Measurements from ENCODE around the gene CSF2RB. TPM values are rescaled to one million over a fixed set of nuclear protein-coding genes. Genes with fewer than 3 reads are reported as not detected.

The CSF2RB gene
- total RNA-seq, 4 donors from 2014 or later = 3.9 to 13.6 (median 4.7) TPM

DNA sequence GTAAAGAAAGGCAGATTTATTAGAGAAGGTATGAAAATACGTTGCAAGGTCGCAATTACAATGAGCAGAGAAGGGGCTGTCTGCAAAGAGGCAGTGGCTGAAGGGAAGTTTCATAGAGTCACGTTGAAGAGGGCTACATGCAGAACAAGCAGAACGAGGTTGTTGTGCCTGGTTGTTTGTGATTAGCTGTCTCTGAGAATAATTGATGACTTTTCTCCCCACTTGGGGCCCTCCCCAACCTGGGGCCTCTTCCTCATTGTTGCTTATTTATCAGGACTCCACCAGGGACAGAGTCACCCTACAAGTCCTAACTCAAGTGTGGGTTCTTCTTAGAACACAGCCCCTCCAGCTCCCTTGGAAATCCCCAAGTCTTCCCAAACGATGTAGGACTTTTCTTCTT, 29.1 kb downstream of the CSF2RB start:
- DNase-seq (ENCODE audit: low spot score in 2 of 2) = no peak
- no peak overlapping the region for H3K27ac ChIP-seq
- TF ChIP-seq POLR2AphosphoS5 (IDR thresholded peaks at IDR 0.05) = no peak
- TF ChIP-seq, protein P1, sequence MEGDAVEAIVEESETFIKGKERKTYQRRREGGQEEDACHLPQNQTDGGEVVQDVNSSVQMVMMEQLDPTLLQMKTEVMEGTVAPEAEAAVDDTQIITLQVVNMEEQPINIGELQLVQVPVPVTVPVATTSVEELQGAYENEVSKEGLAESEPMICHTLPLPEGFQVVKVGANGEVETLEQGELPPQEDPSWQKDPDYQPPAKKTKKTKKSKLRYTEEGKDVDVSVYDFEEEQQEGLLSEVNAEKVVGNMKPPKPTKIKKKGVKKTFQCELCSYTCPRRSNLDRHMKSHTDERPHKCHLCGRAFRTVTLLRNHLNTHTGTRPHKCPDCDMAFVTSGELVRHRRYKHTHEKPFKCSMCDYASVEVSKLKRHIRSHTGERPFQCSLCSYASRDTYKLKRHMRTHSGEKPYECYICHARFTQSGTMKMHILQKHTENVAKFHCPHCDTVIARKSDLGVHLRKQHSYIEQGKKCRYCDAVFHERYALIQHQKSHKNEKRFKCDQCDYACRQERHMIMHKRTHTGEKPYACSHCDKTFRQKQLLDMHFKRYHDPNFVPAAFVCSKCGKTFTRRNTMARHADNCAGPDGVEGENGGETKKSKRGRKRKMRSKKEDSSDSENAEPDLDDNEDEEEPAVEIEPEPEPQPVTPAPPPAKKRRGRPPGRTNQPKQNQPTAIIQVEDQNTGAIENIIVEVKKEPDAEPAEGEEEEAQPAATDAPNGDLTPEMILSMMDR (IDR thresholded peaks at IDR 0.05) = no peak
- no peak for TF ChIP-seq EP300 (IDR thresholded peaks at IDR 0.05)
- TF ChIP-seq POLR2A (IDR thresholded peaks at IDR 0.05) = no peak
- 59% methylated on average over 5 of the region's 5 CpGs for WGBS
- H3K9me3 ChIP-seq = no peaks in the 10 kb centered on the region
- H3K36me3 ChIP-seq = no peaks in the 10 kb centered on the region
- H3K4me3 ChIP-seq = no peak overlapping the region
- no peaks in the 10 kb centered on the region for H3K4me1 ChIP-seq
- H3K27me3 ChIP-seq = peaks cover 10% of the 10 kb centered on the region

DNA sequence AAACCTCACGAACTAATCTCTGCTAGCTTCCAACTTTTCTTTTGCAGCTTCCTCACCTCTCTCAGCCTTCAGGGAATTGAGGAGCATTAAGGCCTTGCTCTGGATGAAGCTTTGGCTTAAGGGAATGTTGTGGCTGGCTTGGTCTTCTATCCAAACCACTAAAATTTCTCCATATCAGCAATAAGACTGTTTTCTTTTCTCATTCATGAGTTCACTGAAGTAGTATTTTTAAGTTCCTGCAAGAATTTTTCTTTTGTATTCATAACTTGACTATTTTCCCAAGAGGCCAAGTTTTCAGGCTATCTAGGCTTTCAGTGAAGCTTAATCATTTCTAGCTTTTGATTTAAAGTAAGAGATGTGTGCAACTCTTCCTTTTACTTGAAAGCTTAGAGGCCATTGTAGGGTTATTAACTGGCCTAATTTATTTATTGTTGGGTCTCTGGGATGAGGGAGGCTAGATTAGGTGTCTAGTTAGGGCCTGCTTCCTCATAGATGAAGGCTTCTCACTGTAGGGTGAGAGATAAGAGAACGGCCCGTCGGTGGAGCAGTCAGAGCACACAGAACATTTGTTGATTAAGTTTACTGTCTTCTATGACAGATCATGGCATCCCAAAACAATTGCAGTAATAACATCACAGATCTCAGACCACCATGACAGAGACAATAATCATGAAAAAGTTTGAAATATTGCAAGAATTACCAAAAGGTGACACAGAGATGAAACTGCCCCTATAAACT, 33.2 kb downstream of the CSF2RB start:
- H3K36me3 ChIP-seq = no peaks in the 10 kb centered on the region
- H3K27ac ChIP-seq = no peak overlapping the region
- H3K9me3 ChIP-seq = no peaks in the 10 kb centered on the region
- peaks cover 10% of the 10 kb centered on the region for H3K27me3 ChIP-seq
- DNase-seq (ENCODE audit: low spot score in 2 of 2) = no peak
- no peak overlapping the region for H3K4me3 ChIP-seq
- WGBS = 45% methylated on average over 4 of the region's 4 CpGs
- TF ChIP-seq POLR2AphosphoS5 (IDR thresholded peaks at IDR 0.05) (no peak), EP300 (IDR thresholded peaks at IDR 0.05) (no peak), POLR2A (IDR thresholded peaks at IDR 0.05) (no peak)
- TF ChIP-seq, protein P1 (IDR thresholded peaks at IDR 0.05) = no peak
- no peaks in the 10 kb centered on the region for H3K4me1 ChIP-seq

DNA sequence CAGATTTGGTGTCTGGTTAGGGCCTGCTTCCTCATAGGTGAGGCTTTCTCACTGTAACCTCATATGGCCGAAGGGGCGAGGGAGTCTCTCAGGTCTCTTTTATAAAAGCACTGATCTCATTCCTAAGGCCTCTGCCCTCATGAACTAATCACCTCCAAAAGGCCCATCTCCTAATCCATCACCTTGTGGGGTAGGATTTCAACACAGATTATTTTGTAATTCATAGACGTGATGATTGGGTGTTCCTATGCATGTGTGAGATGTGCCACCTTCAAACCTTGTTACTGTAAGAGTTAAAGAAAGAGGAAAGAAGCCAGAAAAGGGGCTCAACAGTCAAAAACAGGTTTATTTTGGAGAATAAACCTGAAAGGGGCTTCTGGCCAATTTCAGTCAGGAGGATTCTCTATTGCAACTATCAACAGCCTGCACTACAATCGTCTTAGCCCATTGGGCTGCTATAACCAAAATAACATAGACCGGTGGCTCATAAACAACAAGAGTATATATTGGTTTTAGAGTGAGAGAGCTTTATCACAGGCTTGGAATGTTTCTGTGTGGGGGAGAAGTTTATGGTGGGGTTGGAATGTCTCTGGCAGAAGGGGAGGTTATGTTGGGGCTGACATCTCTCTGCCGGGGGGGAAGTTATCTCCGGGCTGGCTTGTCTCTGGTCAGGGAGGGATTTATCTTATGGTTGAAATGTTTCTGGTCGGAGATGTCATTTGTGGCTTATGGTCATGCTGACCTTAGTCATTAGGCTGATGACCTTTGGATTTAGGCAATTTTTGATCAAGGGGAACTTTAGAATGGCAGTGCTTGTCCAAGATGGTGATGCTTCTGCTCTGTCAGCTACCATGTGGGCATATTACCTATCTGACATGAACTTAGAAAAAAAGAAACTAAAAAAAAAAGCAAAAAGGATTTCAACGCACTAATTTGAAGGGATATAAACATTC, 35.1 kb downstream of the CSF2RB start:
- 78% methylated on average over 9 of the region's 9 CpGs for WGBS
- no peak for DNase-seq (ENCODE audit: low spot score in 2 of 2)
- TF ChIP-seq, protein P1 (IDR thresholded peaks at IDR 0.05) = no peak
- TF ChIP-seq POLR2AphosphoS5 (IDR thresholded peaks at IDR 0.05) (no peak), POLR2A (IDR thresholded peaks at IDR 0.05) (no peak), EP300 (IDR thresholded peaks at IDR 0.05) (no peak)

DNA sequence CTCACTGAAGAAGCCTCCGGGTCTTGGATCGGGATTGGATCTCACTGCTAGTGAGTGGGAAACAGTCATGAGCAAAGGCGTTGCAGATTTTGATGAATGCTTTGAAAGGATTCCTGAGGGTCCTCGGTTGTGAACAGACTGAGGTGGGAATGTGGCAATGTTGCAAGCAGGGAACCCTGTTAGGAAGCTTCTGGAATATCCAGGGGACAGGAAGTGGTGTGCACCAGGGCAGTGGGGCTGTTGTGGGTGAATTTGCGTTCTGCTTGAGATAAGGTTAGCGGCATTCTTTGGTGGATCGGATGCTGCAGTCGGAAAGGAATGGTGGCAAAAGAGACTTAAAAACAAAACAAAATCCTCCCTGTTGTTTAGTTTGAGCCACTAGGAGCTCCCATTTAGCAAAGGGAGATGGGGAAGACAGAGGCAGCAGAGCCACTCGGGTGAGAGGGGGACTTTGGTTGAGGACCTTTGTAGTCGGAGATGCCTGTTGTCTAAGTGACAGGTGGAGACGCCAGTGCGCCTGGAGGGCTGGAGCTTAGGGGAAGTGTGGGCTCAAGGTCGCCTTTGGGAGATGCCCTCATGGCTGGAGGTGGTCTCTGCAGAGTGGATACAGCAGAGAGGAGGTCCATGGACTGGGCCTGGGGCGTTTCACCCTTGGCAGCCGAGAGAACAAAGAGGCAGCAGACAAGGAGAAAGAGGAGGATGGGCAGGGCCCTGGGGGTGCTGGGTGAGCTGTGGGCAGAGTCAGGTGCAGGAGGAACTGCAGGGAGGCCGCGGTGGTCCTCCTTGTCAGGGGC, 37.6 kb downstream of the CSF2RB start:
- no peak for DNase-seq (ENCODE audit: low spot score in 2 of 2)
- Histone ChIP-seq H3K36me3 (no peaks in the 10 kb centered on the region), H3K27me3 (peaks cover 4% of the 10 kb centered on the region), H3K27ac (no peak overlapping the region), H3K4me3 (no peak overlapping the region), H3K4me1 (no peaks in the 10 kb centered on the region), H3K9me3 (no peaks in the 10 kb centered on the region)
- TF ChIP-seq POLR2A (IDR thresholded peaks at IDR 0.05) (no peak), POLR2AphosphoS5 (IDR thresholded peaks at IDR 0.05) (no peak), EP300 (IDR thresholded peaks at IDR 0.05) (no peak)
- TF ChIP-seq, protein P1 (IDR thresholded peaks at IDR 0.05) = no peak
- 86% methylated on average over 17 of the region's 17 CpGs for WGBS

More for the DNA sequence above, 35.1 kb downstream of the CSF2RB start:
- H3K9me3 ChIP-seq = no peaks in the 10 kb centered on the region
- H3K4me1 ChIP-seq = no peaks in the 10 kb centered on the region
- peaks cover 14% of the 10 kb centered on the region for H3K27me3 ChIP-seq
- no peaks in the 10 kb centered on the region for H3K36me3 ChIP-seq
- H3K27ac ChIP-seq = no peak overlapping the region
- no peak overlapping the region for H3K4me3 ChIP-seq

Data from suprapubic skin (tissue), 4 donors.